ENCODE data around the gene STAP2.

DNA sequence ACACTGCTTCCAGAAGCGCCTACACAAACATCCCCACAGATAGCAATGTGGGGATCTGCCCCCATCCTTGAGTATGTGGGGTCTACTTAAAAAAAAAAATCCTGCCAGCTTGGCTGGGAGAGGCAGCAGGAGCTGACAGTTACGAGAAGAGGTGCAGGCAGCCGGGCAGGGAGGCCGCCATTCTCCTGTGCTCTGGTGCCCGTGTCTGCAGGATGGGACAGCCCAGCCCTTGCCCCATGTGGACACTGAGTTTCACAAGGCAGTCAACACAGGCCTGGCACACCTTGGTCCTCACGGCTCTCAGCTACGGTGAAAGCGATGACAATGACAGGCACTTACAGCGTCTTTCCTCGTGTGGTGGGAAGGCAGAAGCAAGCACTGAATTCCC is 28.7 kb upstream of the STAP2 start:
- TF ChIP-seq ZFP3 (CRISPR knock-in tag; IDR thresholded peaks at IDR 0.05), result no peak
- TF ChIP-seq RARB (CRISPR knock-in tag; IDR thresholded peaks at IDR 0.05), result no peak
- no peak for TF ChIP-seq ZFP30 (CRISPR knock-in tag; IDR thresholded peaks at IDR 0.05)
- no peak for TF ChIP-seq ESRRG (CRISPR knock-in tag; IDR thresholded peaks at IDR 0.05)
- no peak for TF ChIP-seq TOX (CRISPR knock-in tag; IDR thresholded peaks at IDR 0.05; ENCODE audit: borderline replicate concordance)
- no peak for TF ChIP-seq BACH2 (CRISPR knock-in tag; IDR thresholded peaks at IDR 0.05; ENCODE audit: borderline replicate concordance)
- TF ChIP-seq, protein P1, sequence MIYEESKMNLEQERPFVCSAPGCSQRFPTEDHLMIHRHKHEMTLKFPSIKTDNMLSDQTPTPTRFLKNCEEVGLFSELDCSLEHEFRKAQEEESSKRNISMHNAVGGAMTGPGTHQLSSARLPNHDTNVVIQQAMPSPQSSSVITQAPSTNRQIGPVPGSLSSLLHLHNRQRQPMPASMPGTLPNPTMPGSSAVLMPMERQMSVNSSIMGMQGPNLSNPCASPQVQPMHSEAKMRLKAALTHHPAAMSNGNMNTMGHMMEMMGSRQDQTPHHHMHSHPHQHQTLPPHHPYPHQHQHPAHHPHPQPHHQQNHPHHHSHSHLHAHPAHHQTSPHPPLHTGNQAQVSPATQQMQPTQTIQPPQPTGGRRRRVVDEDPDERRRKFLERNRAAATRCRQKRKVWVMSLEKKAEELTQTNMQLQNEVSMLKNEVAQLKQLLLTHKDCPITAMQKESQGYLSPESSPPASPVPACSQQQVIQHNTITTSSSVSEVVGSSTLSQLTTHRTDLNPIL (CRISPR knock-in tag; IDR thresholded peaks at IDR 0.05; ENCODE audit: low read depth), result no peak
- TF ChIP-seq, protein P2, sequence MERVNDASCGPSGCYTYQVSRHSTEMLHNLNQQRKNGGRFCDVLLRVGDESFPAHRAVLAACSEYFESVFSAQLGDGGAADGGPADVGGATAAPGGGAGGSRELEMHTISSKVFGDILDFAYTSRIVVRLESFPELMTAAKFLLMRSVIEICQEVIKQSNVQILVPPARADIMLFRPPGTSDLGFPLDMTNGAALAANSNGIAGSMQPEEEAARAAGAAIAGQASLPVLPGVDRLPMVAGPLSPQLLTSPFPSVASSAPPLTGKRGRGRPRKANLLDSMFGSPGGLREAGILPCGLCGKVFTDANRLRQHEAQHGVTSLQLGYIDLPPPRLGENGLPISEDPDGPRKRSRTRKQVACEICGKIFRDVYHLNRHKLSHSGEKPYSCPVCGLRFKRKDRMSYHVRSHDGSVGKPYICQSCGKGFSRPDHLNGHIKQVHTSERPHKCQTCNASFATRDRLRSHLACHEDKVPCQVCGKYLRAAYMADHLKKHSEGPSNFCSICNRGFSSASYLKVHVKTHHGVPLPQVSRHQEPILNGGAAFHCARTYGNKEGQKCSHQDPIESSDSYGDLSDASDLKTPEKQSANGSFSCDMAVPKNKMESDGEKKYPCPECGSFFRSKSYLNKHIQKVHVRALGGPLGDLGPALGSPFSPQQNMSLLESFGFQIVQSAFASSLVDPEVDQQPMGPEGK (CRISPR knock-in tag; IDR thresholded peaks at IDR 0.05; ENCODE audit: borderline replicate concordance), result no peak
- TF ChIP-seq, protein P3, sequence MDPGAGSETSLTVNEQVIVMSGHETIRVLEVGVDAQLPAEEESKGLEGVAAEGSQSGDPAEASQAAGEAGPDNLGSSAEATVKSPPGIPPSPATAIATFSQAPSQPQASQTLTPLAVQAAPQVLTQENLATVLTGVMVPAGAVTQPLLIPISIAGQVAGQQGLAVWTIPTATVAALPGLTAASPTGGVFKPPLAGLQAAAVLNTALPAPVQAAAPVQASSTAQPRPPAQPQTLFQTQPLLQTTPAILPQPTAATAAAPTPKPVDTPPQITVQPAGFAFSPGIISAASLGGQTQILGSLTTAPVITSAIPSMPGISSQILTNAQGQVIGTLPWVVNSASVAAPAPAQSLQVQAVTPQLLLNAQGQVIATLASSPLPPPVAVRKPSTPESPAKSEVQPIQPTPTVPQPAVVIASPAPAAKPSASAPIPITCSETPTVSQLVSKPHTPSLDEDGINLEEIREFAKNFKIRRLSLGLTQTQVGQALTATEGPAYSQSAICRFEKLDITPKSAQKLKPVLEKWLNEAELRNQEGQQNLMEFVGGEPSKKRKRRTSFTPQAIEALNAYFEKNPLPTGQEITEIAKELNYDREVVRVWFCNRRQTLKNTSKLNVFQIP (CRISPR knock-in tag; IDR thresholded peaks at IDR 0.05; ENCODE audit: borderline replicate concordance, low read depth), result no peak
- TF ChIP-seq ISL1 (CRISPR knock-in tag; IDR thresholded peaks at IDR 0.05), result no peak

All from SK-N-SH treated with all-trans-retinoic acid at 6 μM for 48 hours (cell line).